IgD-negative memory B cell (primary cell): ENCODE data around the gene POLA1. TPM values are rescaled to one million over a fixed set of nuclear protein-coding genes. Genes with fewer than 3 reads are reported as not detected.

Experiments
- H3K27ac Mint-ChIP-seq, 3 donors: one replicate each; pipeline ENCODE4 v1.8.0; 2020 to 2022; ENCODE audit warnings: mild to moderate bottlenecking in 3 of 3, mixed read lengths in 3 of 3, moderate library complexity in 1 of 3
- H3K27me3 Mint-ChIP-seq: one replicate; pipeline ENCODE4 v1.8.0; 2021; ENCODE audit warnings: mixed read lengths
- H3K36me3 Mint-ChIP-seq: one replicate; pipeline ENCODE4 v1.8.0; 2020; ENCODE audit warnings: mild to moderate bottlenecking, mixed read lengths
- H3K4me1 Mint-ChIP-seq, 3 donors: one replicate each; pipeline ENCODE4 v1.8.0; 2020 to 2022; ENCODE audit warnings: mixed read lengths in 3 of 3, mild to moderate bottlenecking in 1 of 3
- H3K4me3 Mint-ChIP-seq, 4 donors: one replicate each; pipeline ENCODE4 v1.8.0; 2020 to 2022; ENCODE audit warnings: mild to moderate bottlenecking in 4 of 4, mixed read lengths in 4 of 4, moderate library complexity in 3 of 4
- H3K9me3 Mint-ChIP-seq, 3 donors: one replicate each; pipeline ENCODE4 v1.8.0; 2020 to 2021; ENCODE audit warnings: mixed read lengths in 3 of 3, mild to moderate bottlenecking in 1 of 3
- polyA plus RNA-seq: library from polyadenylated mRNA; unstranded; fragments of 300-500 nt; fragmentation: Illumina TruSeq; gene quantifications from one replicate; pipeline ENCODE4 v1.2.3, GENCODE V29; 2021

POLA1 gene
- polyA plus RNA-seq, 1 donor from 2014 or later: 4.3 TPM

GRCh38 chrX:25016938-25017598, 323.4 kb downstream of the POLA1 start:
- H3K36me3 Mint-ChIP-seq: no peaks in the 10 kb centered on the region
- H3K4me1 Mint-ChIP-seq: peaks cover 3 to 8% (median 5%) of the 10 kb centered on the region in 3 donors
- peak overlapping the region in 1 of 4 donors; percentile 51 for H3K4me3 Mint-ChIP-seq
- H3K27ac Mint-ChIP-seq: peak overlapping the region in 1 of 3 donors; percentile 58
- peaks cover 0 to 2% (median 2%) of the 10 kb centered on the region in 3 donors for H3K9me3 Mint-ChIP-seq
- H3K27me3 Mint-ChIP-seq: peaks cover 48% of the 10 kb centered on the region

GRCh38 chrX:25017667-25018247, 324.0 kb downstream of the POLA1 start:
- Mint-ChIP-seq H3K9me3 (peaks cover 0 to 2% (median 2%) of the 10 kb centered on the region in 3 donors), H3K27me3 (peaks cover 51% of the 10 kb centered on the region), H3K36me3 (no peaks in the 10 kb centered on the region), H3K4me1 (peaks cover 1 to 9% (median 5%) of the 10 kb centered on the region in 3 donors), H3K27ac (peak overlapping the region in 2 of 3 donors; percentile 27 to 58), H3K4me3 (peak overlapping the region in 1 of 4 donors; percentile 51)

- H3K4me3 Mint-ChIP-seq: no peak overlapping the region
- peaks cover 56% of the 10 kb centered on the region for H3K27me3 Mint-ChIP-seq
- peak overlapping the region in 1 of 3 donors; percentile 61 for H3K27ac Mint-ChIP-seq
- H3K4me1 Mint-ChIP-seq: peaks cover 1 to 12% (median 5%) of the 10 kb centered on the region in 3 donors
- no peaks in the 10 kb centered on the region for H3K36me3 Mint-ChIP-seq
- peaks cover 0 to 2% (median 2%) of the 10 kb centered on the region in 3 donors for H3K9me3 Mint-ChIP-seq
Measured at GRCh38 chrX:25018682-25019081, 325.0 kb downstream of the POLA1 start.

- peak overlapping the region in 1 of 3 donors; percentile 10 for H3K27ac Mint-ChIP-seq
- H3K9me3 Mint-ChIP-seq: peaks cover 0 to 2% (median 2%) of the 10 kb centered on the region in 3 donors
- H3K4me1 Mint-ChIP-seq: peaks cover 1 to 12% (median 5%) of the 10 kb centered on the region in 3 donors
- H3K4me3 Mint-ChIP-seq: peak overlapping the region in 1 of 4 donors; percentile 42
- H3K27me3 Mint-ChIP-seq: peaks cover 65% of the 10 kb centered on the region
- no peaks in the 10 kb centered on the region for H3K36me3 Mint-ChIP-seq
Measured at GRCh38 chrX:25019707-25020390, 326.1 kb downstream of the POLA1 start.

GRCh38 chrX:25020391-25020904, 326.7 kb downstream of the POLA1 start:
- H3K27me3 Mint-ChIP-seq: peaks cover 60% of the 10 kb centered on the region
- H3K27ac Mint-ChIP-seq: no peak overlapping the region
- H3K36me3 Mint-ChIP-seq: no peaks in the 10 kb centered on the region
- peaks cover 1 to 12% (median 5%) of the 10 kb centered on the region in 3 donors for H3K4me1 Mint-ChIP-seq
- peak overlapping the region in 1 of 4 donors; percentile 33 for H3K4me3 Mint-ChIP-seq
- H3K9me3 Mint-ChIP-seq: peaks cover 0 to 2% (median 2%) of the 10 kb centered on the region in 3 donors

GRCh38 chrX:25020905-25021449, 327.3 kb downstream of the POLA1 start:
- H3K4me3 Mint-ChIP-seq: peak overlapping the region; percentile 18 to 80 (median 44)
- H3K27me3 Mint-ChIP-seq: peaks cover 58% of the 10 kb centered on the region
- H3K9me3 Mint-ChIP-seq: peaks cover 0 to 2% (median 2%) of the 10 kb centered on the region in 3 donors
- no peaks in the 10 kb centered on the region for H3K36me3 Mint-ChIP-seq
- no peak overlapping the region for H3K27ac Mint-ChIP-seq
- peaks cover 1 to 12% (median 5%) of the 10 kb centered on the region in 3 donors for H3K4me1 Mint-ChIP-seq

GRCh38 chrX:25022499-25023325, 329.0 kb downstream of the POLA1 start:
- Mint-ChIP-seq H3K4me3 (no peak overlapping the region), H3K4me1 (peaks cover 0 to 10% (median 5%) of the 10 kb centered on the region in 3 donors), H3K9me3 (peaks cover 0 to 2% (median 0%) of the 10 kb centered on the region in 3 donors), H3K27me3 (peaks cover 43% of the 10 kb centered on the region), H3K27ac (no peak overlapping the region), H3K36me3 (no peaks in the 10 kb centered on the region)

GRCh38 chrX:25023908-25024307, 330.2 kb downstream of the POLA1 start:
- Mint-ChIP-seq H3K27ac (no peak overlapping the region), H3K36me3 (no peaks in the 10 kb centered on the region), H3K9me3 (peaks cover 0 to under 1% (median 0%) of the 10 kb centered on the region in 3 donors), H3K4me3 (no peak overlapping the region), H3K27me3 (peaks cover 39% of the 10 kb centered on the region), H3K4me1 (peaks cover 0 to 10% (median 5%) of the 10 kb centered on the region in 3 donors)

GRCh38 chrX:25025615-25026014, 331.9 kb downstream of the POLA1 start:
- peaks cover 33% of the 10 kb centered on the region for H3K27me3 Mint-ChIP-seq
- H3K4me1 Mint-ChIP-seq: peaks cover 0 to 10% (median 5%) of the 10 kb centered on the region in 3 donors
- no peak overlapping the region for H3K4me3 Mint-ChIP-seq
- H3K27ac Mint-ChIP-seq: no peak overlapping the region
- H3K9me3 Mint-ChIP-seq: no peaks in the 10 kb centered on the region
- H3K36me3 Mint-ChIP-seq: no peaks in the 10 kb centered on the region

GRCh38 chrX:25026576-25026975, 332.9 kb downstream of the POLA1 start:
- Mint-ChIP-seq H3K4me1 (peaks cover 0 to 10% (median 0%) of the 10 kb centered on the region in 3 donors), H3K36me3 (no peaks in the 10 kb centered on the region), H3K4me3 (no peak overlapping the region), H3K9me3 (no peaks in the 10 kb centered on the region), H3K27me3 (peaks cover 25% of the 10 kb centered on the region), H3K27ac (no peak overlapping the region)

- Mint-ChIP-seq H3K27me3 (peaks cover 9% of the 10 kb centered on the region), H3K4me1 (no peaks in the 10 kb centered on the region), H3K9me3 (no peaks in the 10 kb centered on the region), H3K4me3 (no peak overlapping the region), H3K27ac (no peak overlapping the region), H3K36me3 (no peaks in the 10 kb centered on the region)
Measured at GRCh38 chrX:25028726-25029125, 335.0 kb downstream of the POLA1 start.

GRCh38 chrX:25029288-25029825, 335.6 kb downstream of the POLA1 start:
- Mint-ChIP-seq H3K4me3 (no peak overlapping the region), H3K27ac (no peak overlapping the region), H3K27me3 (peaks cover 7% of the 10 kb centered on the region), H3K36me3 (no peaks in the 10 kb centered on the region), H3K9me3 (no peaks in the 10 kb centered on the region), H3K4me1 (no peaks in the 10 kb centered on the region)

- Mint-ChIP-seq H3K27ac (no peak overlapping the region), H3K36me3 (no peaks in the 10 kb centered on the region), H3K27me3 (peaks cover 4% of the 10 kb centered on the region), H3K9me3 (no peaks in the 10 kb centered on the region), H3K4me3 (no peak overlapping the region), H3K4me1 (no peaks in the 10 kb centered on the region)
Measured at GRCh38 chrX:25034889-25035288, 341.2 kb downstream of the POLA1 start.

- Mint-ChIP-seq H3K9me3 (peaks cover 0 to 2% (median 0%) of the 10 kb centered on the region in 3 donors), H3K4me3 (no peak overlapping the region), H3K4me1 (peaks cover 0 to 7% (median 0%) of the 10 kb centered on the region in 3 donors), H3K36me3 (no peaks in the 10 kb centered on the region), H3K27me3 (peaks cover 4% of the 10 kb centered on the region), H3K27ac (no peak overlapping the region)
Measured at GRCh38 chrX:25039036-25039435, 345.3 kb downstream of the POLA1 start.
